ENCODE measurements around the gene SSU72.
"Not testable (repeated sequence)": the region's sequence is repeated elsewhere in the genome, so short reads cannot be mapped to it uniquely, and the experiment has no call there.

The SSU72 gene

DNA sequence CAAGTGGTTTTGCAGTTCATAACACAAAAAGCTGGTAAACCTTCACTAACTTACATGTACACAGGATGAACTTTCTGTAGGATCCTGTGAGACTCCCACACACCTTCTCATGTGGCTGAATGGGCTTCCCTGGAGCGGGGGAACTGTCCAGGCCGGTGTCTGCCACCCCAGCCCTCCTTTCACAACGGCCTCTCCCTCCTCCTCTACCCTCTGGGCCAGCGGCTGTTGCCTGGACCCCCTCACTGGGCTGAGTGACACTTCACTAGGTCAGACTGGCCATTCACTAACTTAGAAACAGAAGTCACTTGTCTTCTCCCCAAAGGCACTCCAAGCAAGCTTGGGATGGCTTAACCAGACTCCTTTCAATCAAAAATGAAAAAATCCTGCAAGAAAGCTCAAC is 16.1 kb downstream of the SSU72 start:
- DNase-seq (ENCODE audit: low read depth), result no peak

DNA sequence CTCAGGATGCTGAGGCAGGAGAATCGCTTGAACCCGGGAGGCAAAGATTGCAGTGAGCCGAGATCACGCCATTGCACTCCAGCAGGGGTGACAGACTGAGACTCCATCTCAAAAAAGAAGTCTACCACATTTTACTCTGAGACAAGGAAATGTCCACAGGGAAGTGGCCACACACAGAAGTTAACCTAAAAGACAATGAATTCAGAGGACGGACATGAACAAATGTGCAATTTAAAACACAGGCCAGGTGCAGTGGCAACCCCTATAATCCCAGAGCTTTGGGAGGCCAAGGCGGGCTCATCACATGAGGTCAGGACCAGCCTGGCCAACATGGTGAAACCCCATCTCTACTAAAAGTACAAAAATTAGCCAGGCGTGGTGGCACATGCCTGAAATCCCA is 17.0 kb downstream of the SSU72 start:
- not testable (repeated sequence) for DNase-seq (ENCODE audit: low read depth)

DNA sequence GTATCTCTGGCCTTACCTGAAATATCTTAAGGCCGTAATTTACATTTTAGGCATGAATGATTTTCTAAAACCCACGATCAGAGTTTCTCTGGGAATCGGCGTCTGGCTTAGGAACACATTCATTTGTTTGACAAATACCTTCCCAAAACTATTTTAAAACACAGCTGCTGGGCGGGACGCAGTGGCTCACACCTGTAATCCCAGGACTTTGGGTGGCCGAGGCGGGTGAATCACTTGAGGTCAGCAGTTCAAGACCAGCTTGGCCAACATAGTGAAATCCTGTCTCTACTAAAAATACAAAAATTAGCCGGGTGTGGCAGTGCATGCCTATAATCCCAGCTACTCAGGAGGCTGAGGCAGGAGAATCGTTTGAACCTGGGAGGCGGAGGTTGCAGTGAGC is 17.7 kb downstream of the SSU72 start:
- not testable (repeated sequence) for DNase-seq (ENCODE audit: low read depth)

DNA sequence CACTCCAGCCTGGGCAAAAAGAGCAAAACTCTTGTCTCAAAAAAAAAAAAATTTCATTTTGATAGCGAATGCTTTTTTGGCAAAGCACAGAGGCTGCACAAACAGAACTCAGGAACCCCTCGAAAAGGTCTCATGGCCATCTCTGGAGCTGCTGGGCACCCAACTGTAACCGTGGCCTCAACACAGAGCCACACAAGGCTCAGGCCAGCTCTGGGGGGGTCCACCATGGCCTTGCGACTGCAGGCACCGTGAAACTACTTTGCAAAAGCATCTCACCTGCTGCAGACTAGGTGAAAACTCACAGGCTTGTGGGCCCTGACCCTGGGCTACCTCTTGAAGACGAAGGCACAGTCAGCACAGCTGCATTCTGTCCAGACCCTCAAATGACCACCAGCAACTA is 18.2 kb downstream of the SSU72 start:
- DNase-seq (ENCODE audit: low read depth), result no peak

DNA sequence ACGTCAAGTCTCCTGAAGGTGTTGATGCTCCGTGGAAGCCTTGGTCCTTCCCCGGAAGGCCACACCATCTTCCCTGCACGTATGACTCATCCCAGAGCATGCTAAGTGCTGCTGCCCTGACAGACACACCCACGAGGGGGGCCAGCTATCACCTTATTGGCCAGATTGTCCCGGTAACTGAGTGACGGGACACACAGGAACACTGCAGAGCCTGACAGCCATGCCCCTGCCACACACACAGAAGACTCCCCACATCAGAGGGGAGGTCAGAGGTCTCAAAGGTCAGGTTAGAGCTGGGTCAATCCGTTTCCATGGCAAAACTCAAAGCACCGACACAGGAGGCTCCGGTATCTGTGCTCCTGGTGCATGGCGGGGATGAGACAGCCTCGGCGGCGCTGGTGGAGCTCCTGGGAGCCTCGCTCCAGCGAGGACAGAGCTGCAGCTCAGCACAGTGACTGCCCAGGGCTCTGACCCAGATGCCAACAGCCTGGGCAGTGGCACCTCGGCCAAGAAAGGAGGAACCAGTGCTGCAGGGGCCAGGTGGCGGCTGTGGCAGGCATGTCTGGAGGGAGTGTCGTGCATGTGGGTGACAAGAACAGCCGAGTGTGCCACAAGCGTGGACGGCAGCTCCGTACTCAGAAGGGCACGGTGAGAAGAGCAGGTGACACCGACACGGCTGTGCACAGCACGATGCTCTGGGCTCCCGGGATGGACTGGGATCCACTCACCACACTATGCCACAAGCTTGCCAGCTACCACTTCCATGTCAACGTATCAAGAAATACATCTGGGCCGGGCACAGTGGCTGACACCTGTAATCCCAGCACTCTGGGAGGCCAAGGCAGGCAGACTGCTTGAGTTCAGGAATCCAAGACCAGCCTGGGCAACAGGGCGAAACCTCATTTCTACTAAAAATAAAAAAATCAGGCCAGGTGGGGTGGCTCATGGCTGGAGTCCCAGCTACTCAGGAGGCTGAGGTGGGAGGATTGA is 19.4 kb downstream of the SSU72 start:
- peak; percentile 46 for DNase-seq (ENCODE audit: low read depth)

DNA sequence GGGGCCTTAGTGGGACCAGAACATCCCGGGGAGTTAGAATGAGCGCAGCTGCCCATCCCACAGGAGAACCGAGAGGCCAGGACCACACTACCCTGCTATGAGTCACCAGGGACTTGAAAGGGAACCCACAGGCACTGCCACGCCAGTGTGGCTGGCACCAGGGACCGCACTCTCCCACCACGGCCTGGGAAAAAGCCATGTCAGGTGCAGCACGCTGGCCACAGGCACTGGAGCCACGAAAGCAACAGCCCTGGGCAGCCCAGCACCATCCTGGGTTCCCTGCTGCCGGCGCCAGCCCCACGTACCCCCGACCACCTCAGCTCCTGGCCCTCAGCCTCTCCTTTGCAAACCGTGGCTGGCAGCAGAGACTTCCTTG is 20.1 kb downstream of the SSU72 start:
- DNase-seq (ENCODE audit: low read depth), result no peak

DNA sequence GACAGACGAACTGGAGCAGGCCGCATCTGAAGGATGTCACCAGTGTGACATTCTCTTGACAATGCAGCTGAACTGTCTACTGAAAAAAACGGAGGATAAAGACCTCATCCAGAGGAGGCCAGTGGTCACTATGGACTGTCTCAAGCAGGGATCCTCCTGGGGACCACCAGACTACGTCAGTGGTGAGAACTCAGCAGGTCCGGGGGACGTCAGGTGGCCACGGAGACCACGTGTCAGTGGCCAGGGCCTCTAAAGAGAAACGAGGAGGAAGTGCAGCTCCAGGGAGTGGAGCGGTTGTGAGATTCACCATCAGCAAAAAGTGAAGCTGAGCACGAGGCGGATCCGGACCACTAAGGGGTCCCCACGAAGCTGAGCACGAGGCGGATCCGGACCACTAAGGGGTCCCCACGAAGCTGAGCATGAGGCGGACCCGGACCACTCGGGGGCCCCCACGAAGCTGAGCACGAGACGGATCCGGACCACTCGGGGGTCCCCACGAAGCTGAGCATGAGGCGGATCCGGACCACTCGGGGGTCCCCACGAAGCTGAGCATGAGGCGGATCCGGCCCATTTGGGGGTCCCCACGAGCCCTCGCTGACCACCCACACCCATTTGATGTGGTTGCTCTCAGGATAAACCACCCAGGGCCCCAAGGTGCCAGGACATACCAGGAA is 20.7 kb downstream of the SSU72 start:
- DNase-seq (ENCODE audit: low read depth), result no peak

DNA sequence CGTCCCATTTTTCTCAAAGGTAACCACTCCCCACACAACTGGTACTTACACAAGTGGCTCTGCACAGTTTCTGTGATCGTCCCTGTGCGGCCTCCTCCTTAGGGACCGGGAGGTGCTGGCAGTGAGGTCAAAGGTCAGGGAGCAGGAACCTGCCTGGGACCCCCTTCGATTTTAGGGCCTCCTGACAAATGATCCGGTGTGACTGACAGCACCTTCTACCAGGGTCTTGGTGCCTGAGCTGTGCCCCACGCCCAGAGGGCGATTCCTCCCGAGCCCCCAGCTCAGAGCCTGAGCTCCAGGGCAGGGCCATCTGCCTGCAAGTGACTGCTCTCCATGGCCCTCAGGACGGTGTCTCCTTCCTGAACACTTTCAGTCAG is 22.4 kb downstream of the SSU72 start:
- no peak for DNase-seq (ENCODE audit: low read depth)

DNA sequence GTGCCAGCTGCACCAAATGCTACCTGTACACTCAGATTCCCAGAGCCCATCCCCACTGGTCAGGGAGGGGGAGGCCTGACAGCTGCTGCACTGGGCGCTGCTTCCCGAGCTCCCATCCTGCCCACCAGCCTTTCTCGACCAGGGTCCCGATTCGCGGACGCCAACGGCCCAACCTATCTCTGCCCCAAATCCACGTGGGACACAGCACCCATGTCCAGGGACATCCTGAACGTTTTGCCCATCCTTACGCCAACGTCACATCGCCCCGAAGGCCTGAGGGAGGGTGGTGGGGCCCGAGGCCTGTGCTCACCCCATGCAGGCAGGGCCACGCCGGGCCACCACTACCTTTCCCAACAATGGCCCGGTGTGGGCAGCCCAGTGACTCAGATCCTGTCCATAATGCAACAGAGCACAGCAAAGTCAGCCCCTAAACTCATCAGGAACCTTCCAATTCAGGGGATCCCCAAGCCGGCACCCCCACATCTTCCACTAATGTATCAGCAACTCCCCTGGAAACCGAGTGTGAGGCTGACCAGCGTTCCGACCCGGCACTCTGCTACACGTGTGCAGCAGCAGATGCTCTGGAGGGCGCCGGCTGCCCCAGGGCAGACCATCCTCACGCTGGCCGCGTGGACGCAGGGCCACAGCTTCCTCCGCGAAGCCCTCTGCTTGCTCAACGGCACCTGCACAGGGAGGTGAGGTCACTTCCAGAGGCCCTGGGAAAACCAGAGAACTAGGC is 23.0 kb downstream of the SSU72 start:
- DNase-seq (ENCODE audit: low read depth), result no peak

DNA sequence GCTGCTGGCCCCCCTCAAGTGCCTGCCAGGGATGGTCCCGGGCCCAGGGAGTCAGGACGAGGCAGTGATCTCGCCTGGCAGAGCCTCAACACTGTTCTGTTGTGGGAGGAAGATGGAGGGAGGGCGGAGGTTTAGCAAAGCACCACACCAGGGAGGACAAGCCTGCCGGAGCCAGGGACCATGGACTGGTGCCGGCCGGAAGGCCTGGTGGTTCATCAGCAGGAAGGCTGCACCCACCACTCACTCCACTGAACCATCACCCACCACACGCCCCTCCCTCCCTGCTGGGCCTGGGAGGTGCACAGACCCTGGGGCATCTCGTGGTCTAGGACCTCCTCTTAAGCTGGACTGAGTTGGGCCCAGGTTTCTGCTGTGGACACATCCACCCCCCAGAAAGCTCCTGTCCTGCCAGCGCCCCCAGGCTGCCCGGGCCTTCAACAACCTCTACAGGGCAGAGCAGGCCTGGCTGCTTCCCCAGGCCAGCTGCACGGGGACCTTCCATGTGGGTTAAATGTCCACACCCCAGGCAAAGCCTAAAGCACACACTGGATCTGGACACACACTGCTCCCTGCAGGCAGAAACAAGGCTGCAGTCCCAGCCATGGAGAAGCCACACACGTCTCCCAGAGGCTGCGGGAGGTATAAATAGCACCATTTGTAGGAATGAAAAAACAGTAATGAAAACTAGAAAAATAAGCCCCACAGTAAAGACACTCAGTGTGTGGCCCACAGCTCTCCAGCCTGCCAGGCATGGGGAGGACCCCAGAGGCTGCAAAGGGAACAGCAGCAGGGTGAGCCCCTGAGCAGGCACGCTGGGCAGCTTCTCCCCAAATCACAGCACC is 23.9 kb downstream of the SSU72 start:
- no peak for DNase-seq (ENCODE audit: low read depth)

DNA sequence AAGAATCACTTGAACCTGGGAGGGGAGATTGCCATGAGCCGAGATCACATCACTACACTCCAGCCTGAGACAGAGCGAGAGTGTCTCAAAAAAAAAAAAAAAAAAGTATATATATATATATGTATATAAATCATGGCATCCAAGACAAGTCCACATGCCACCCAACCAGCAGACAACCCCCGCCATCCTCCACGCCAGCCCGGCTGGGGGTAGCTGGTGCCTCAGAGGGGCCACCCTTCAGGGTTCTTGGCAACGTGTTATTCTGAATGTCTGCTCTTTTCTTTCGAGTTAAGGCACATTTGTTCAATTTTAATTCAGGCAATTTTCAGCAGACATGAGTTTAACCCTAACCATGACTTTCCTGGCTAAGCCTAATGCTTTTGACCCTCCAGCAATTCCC is 24.6 kb downstream of the SSU72 start:
- DNase-seq (ENCODE audit: low read depth), result no peak

DNA sequence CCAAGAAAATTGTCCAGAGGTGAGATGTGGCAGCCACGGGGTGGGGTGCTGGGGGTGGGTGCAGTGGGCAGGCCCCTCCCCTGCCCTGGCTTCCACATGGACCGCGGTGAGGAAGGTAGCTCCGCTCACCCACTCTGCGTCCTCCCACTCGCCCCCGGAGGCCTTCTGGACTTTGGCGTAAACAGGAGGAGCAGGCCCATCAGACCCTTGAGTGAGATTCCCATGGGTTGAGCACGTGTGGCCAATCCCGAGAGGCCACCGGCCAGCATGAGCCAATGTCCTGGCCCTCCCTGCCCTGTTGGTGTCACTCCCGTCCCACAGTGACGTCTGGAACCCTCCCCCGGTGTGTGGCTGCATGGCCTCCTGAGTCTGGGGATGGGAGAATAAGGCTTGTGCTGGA is 26.1 kb downstream of the SSU72 start:
- no peak for DNase-seq (ENCODE audit: low read depth)

DNA sequence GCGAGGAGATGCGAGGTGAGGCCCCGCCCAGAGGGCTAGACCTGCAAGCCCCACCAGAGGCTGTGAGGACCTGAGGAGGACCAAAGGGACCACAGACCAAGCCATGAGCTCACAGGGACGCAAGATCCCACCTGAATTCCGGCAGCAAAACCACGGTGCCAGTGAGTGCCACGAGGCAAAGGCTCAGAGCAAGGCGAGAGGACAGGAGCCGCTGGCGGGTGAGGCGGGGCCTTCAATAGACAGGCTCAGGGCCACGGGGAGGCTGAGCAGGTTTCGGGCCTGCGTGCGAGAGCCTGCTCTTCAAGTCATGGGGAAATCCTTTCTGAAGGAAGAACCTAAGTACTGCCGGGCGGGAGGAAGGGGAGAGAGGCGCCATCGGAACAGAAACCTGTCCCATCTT is 27.2 kb downstream of the SSU72 start:
- no peak for DNase-seq (ENCODE audit: low read depth)

DNA sequence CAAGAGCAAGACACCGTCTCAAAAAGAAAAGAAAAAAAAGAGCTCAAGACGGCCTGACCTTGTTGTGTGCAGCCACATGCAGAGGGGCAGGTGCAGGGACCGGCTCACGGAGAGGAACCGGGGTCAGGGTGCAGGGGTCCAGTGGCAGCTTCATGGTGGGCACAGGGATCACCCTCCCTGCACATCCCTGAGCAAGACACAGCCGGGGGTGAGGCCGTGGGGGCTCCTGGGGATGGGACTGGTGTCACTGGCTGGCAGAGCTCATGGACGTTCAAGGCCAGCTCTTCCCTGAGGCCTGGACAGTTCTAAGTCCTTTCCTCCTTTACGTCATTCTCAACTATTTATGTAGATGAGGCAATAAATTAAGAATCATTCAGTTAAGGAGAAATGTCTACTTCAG is 27.7 kb downstream of the SSU72 start:
- DNase-seq (ENCODE audit: low read depth), result no peak

DNA sequence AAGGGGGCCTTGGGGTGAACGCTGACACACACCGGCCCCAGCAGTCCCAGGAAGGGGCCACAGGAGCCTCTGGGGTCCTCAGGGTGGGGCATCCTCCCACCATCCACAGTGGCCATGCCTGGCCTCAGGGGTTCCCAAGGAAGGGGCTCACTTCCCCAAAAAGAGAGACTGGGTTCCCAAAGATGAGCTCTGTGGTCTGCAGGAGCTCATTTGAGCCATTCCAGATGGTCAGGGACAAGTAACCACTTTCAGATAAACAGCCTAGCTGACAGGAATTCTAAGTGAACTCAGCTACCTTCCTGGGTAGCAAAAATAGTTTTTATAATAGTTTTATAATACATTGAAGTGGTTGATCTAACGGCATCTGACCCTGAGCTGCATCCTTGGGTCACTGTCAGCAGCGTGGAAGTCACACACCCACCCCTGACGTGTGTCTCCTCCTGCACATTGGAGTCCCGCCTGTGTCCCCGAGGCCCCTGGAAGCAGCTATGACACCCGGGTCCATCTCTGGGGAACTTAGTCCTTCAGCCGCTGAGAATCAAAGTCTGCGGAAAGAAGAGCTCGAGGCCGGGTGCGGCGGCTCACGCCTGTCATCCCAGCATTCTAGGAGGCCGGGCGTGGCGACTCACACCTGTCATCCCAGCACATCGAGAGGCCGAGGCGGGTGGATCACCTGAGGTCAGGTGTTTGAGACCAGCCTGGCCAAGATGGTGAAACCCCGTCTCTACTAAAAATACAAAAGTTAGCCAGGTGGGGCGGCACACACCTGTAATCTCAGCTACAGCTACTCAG is 28.5 kb downstream of the SSU72 start:
- DNase-seq (ENCODE audit: low read depth), result no peak

DNA sequence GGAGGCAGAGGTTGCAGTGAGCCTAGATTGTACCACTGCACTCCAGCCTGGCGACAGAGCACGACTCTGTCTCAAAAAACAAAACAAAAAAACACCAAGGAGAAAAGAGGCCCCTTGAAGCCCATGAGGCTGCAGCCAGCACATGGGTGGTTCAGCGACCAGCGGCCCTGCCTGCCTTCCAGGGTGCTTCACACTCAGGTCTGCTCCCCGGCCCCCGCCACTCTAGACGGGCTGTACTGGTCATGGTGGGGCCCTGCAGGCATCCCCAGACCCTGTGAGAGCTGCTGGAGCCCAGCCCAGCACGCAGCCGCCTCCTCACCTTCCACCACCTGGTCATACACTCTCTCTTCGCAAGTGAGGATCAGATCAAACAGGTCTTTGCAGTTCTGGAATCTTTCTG is 30.1 kb downstream of the SSU72 start:
- DNase-seq (ENCODE audit: low read depth), result no peak

DNA sequence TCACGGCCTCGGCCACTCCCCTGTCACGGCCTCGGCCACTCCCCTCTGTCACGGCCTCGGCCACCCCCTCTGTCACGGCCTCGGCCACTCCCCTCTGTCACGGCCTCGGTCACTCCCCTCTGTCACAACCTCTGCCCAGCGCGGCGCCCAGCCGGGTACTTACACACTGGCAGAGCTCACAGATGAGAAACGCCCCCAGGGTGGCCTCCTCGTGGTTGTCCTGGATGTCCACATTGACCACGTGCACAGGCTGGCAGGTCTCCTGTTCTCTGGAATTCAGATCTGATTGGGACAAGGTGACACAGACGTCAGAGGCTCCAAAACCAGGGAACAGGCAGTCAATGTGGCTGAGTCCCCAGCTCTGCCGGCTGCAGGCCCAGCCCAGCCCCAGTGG is 31.0 kb downstream of the SSU72 start:
- DNase-seq (ENCODE audit: low read depth), result no peak

DNA sequence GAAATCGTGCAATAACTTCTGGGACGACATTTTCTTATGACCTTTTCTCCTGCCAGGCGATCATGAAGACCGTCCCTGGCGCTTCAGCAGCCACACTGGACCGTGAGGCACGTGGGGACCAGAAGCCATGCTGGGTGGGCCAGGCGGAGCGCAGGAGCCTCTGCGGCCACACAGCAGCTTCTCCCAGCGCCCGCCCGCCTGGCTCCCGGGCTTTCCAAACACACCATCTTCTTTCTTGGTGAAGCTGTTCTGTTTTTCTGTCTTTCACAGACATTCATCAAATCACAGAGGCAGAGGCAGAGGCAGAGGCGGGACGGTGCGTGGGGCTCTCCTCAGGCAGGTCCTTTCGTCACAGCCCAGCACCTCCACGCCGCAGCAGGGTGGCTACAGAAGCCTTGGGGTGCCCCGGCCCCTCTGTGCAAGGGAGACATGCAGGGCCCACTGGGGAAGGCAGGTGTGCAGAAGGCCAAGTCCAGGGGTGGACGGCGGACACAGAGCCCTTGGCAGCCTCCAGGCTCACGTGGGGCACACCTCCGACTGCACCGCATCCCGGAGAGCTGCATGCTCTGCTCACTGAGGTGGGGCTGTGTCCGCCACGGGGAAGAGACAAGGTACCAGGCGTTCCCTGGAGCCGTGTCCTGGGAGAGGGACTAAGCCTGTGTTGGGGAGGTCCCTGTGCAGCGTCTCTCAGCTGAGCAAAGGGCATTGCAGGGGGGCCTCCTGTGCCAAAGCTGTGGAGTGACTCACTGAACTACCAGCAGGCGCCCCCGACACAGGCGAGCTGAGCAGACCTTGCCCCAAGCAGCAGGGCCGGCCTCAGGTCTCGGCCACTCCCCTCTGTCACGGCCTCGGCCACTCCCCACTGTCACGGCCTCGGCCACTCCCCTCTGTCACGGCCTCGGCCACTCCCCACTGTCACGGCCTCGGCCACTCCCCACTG is 31.6 kb downstream of the SSU72 start:
- no peak for DNase-seq (ENCODE audit: low read depth)

DNA sequence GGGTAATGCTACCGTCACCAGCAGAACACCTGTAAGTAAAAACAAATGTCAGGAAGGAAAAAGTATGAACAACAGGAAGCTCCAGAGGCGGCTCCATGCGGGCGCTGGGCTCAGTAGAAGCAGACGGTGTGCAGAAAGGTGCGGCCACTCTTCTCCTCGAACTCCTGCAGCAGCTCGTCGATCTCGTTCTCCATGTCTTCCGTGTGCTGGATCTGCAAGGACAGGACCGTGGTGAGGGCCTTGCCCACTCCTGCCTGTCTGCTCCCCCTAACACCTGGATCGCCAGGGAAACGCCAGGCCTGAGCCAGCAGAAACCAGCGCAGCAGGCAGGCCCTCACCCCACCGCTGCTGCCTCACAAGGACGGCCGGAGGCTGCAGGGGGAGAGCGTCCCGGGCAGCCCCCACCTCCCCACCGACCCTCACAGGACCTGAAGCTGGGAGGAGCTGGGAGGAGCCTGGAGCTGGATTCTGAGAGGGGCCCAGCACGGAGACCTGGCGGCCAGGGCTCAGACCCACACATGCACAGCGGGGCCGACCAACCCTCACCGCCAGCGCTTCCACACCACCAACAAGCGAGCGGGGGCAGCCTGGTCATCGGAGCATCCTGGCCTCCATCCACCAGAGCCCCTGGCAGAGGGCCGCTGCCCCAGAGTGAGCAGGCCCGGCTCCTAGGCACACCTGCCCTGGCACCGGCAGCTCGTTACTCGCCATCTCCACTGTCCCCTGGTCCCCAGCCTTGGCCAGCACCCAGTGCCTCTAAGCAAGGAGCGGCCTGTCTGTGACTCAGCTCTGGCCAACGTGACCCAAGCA is 32.5 kb downstream of the SSU72 start:
- no peak for DNase-seq (ENCODE audit: low read depth)

Measured in non-pigmented ciliary epithelial cell (primary cell).